H1 (cell line): Measurements from ENCODE around the gene ZBTB20. TPM values are rescaled to one million over a fixed set of nuclear protein-coding genes. Genes with fewer than 3 reads are reported as not detected.

Experiments
- CTCF ChIA-PET: fragments of 300-600 bp; sonication (Branson Sonifier 250); formaldehyde crosslinking; loops from one replicate; lab custom pipeline; 2021; ENCODE audit not compliant: partially characterized antibody; lab: Charles Lee
- POLR2A ChIA-PET: fragments of 300-600 bp; sonication (Branson Sonifier 250); formaldehyde crosslinking; loops from one replicate; lab custom pipeline; 2021; ENCODE audit warnings: inconsistent platforms; ENCODE audit not compliant: partially characterized antibody; lab: Charles Lee
- DNase-seq, 2 experiments: peaks; one replicate each; pipeline versions ENCODE4 v3.0.0 to v3.0.0-alpha.2; 2010 to 2022; ENCODE audit warnings: low spot score in 2 of 2, low read depth in 1 of 2, mixed read lengths in 1 of 2
- FAIRE-seq: peaks from 2 replicates; lab custom pipeline; 2011; peaks lifted over from hg19 to GRCh38; lab: Jason Lieb, UNC
- H2AFZ ChIP-seq: 2 replicates; pipeline ENCODE4 v1.8.1; 2012; ENCODE audit warnings: low read length, inconsistent platforms
- H2AK5ac ChIP-seq: 2 replicates; pipeline ENCODE4 v1.6.1; 2013; ENCODE audit warnings: low read depth, low read length
- H2BK120ac ChIP-seq: replicated peaks from 2 replicates; pipeline ENCODE3; 2013; ENCODE audit warnings: low read depth, low read length, inconsistent platforms
- H2BK12ac ChIP-seq: 2 replicates; pipeline ENCODE4 v1.6.1; 2013; ENCODE audit warnings: low read depth, low read length
- H2BK15ac ChIP-seq: 2 replicates; pipeline ENCODE4 v1.6.1; 2013; ENCODE audit warnings: low read length
- H2BK20ac ChIP-seq: 2 replicates; pipeline ENCODE4 v1.6.1; 2013; ENCODE audit warnings: low read length
- H2BK5ac ChIP-seq: 2 replicates; pipeline ENCODE4 v1.6.1; 2013; ENCODE audit warnings: low read depth, low read length
- H3K14ac ChIP-seq: 2 replicates; pipeline ENCODE4 v1.6.1; 2013; ENCODE audit warnings: inconsistent platforms; ENCODE audit not compliant: insufficient read length
- H3K18ac ChIP-seq: 2 replicates; pipeline ENCODE4 v1.6.1; 2013; ENCODE audit warnings: low read length; ENCODE audit errors: extremely low read depth
- H3K23ac ChIP-seq: 2 replicates; pipeline ENCODE4 v1.6.1; 2013; ENCODE audit warnings: inconsistent platforms; ENCODE audit not compliant: insufficient read length
- H3K23me2 ChIP-seq: 2 replicates; pipeline ENCODE4 v1.6.1; 2013; ENCODE audit warnings: low read depth, low read length
- H3K27ac ChIP-seq: 2 replicates; pipeline ENCODE4 v1.6.1; 2011; ENCODE audit warnings: low read depth, low read length, inconsistent platforms
- H3K27me3 ChIP-seq, 4 experiments: replicated peaks in 1 of 4; 1 replicate in 1 of 4; 2 replicates in 3 of 4; pipeline versions ENCODE4 v1.6.1 to v1.8.1; 2011 to 2013; ENCODE audit warnings: low read length in 3 of 4, mild to moderate bottlenecking in 3 of 4, inconsistent platforms in 2 of 4, mixed read lengths in 2 of 4, moderate library complexity in 1 of 4; ENCODE audit not compliant: control insufficient read depth in 3 of 4, insufficient read depth in 3 of 4; ENCODE audit errors: extremely low read depth in 1 of 4
- H3K36me3 ChIP-seq, 4 experiments: 2 replicates each; pipeline versions ENCODE4 v1.6.1 to v1.8.1; 2011 to 2013; ENCODE audit warnings: mild to moderate bottlenecking in 4 of 4, low read length in 3 of 4, moderate library complexity in 2 of 4, control low read depth in 1 of 4, inconsistent platforms in 1 of 4; ENCODE audit not compliant: insufficient read depth in 4 of 4, control insufficient read depth in 2 of 4
- H3K4ac ChIP-seq: replicated peaks from 2 replicates; pipeline ENCODE3; 2013; ENCODE audit warnings: low read length, low read depth, mixed read lengths, inconsistent platforms; ENCODE audit not compliant: insufficient read length
- H3K4me1 ChIP-seq, 4 experiments: replicated peaks in 1 of 4; 1 replicate in 1 of 4; 2 replicates in 3 of 4; pipeline versions ENCODE4 v1.6.1 to v1.8.1; 2011 to 2013; ENCODE audit warnings: low read length in 3 of 4, inconsistent platforms in 2 of 4, mixed read lengths in 1 of 4; ENCODE audit not compliant: insufficient read depth in 4 of 4, control insufficient read depth in 3 of 4
- H3K4me2 ChIP-seq, 2 experiments: 2 replicates each; pipeline versions ENCODE4 v1.6.1 to v1.8.1; 2011 to 2013; ENCODE audit warnings: low read depth in 2 of 2, low read length in 2 of 2, control low read depth in 1 of 2, inconsistent platforms in 1 of 2, mild to moderate bottlenecking in 1 of 2; ENCODE audit not compliant: insufficient read depth in 1 of 2
- H3K4me3 ChIP-seq, 4 experiments: fragments of 200-600, 300-600 bp in 1 of 4; sonication (generic), shearing (Covaris generic), sonication (Bioruptor Twin) in 1 of 4; 2 replicates each; pipeline versions ENCODE4 v1.5.1 to v1.8.1; 2011 to 2016; ENCODE audit warnings: low read length in 4 of 4, low read depth in 3 of 4, control low read depth in 2 of 4, inconsistent platforms in 2 of 4, mild to moderate bottlenecking in 2 of 4, mixed read lengths in 1 of 4, moderate library complexity in 1 of 4; ENCODE audit not compliant: insufficient read depth in 2 of 4; ENCODE audit errors: extremely low read depth in 1 of 4
- H3K56ac ChIP-seq: replicated peaks from 2 replicates; pipeline ENCODE3; 2013; ENCODE audit warnings: low read depth, mild to moderate bottlenecking, mixed read lengths, low read length, inconsistent platforms; ENCODE audit not compliant: insufficient read length
- H3K79me1 ChIP-seq: 2 replicates; pipeline ENCODE4 v1.6.1; 2013; ENCODE audit warnings: low read depth, low read length, control low read depth
- H3K79me2 ChIP-seq, 2 experiments: 2 replicates each; pipeline versions ENCODE4 v1.6.1 to v1.8.1; 2012 to 2013; ENCODE audit warnings: low read length in 2 of 2, mild to moderate bottlenecking in 2 of 2, inconsistent platforms in 1 of 2; ENCODE audit not compliant: insufficient read depth in 2 of 2, control insufficient read depth in 1 of 2
- H3K9ac ChIP-seq, 4 experiments: replicated peaks in 1 of 4; 1 replicate in 1 of 4; 2 replicates in 3 of 4; pipeline versions ENCODE4 v1.6.1 to v1.8.1; 2011 to 2013; ENCODE audit warnings: low read depth in 3 of 4, low read length in 3 of 4, control low read depth in 2 of 4, mild to moderate bottlenecking in 2 of 4, moderate library complexity in 2 of 4, inconsistent platforms in 1 of 4; ENCODE audit errors: extremely low read depth in 1 of 4
- H3K9me3 ChIP-seq, 2 experiments: 2 replicates each; pipeline versions ENCODE4 v1.6.1 to v1.8.1; 2012 to 2013; ENCODE audit warnings: mild to moderate bottlenecking in 2 of 2, moderate library complexity in 2 of 2, control low read depth in 1 of 2, inconsistent platforms in 1 of 2, low read depth in 1 of 2, low read length in 1 of 2, mixed read lengths in 1 of 2; ENCODE audit not compliant: insufficient read depth in 2 of 2
- H4K20me1 ChIP-seq, 2 experiments: replicated peaks in 1 of 2; 2 replicates each; pipeline versions ENCODE3 to v1.8.1; 2011 to 2013; ENCODE audit warnings: inconsistent platforms in 2 of 2, low read length in 2 of 2, mild to moderate bottlenecking in 1 of 2; ENCODE audit not compliant: insufficient read depth in 2 of 2, control insufficient read depth in 1 of 2
- H4K5ac ChIP-seq: 2 replicates; pipeline ENCODE4 v1.6.1; 2013; ENCODE audit warnings: low read length, low read depth, mixed read lengths, inconsistent platforms; ENCODE audit not compliant: insufficient read length
- H4K8ac ChIP-seq: 2 replicates; pipeline ENCODE4 v1.8.0; 2013; ENCODE audit warnings: mild to moderate bottlenecking, moderate library complexity, low read length, inconsistent platforms; ENCODE audit not compliant: insufficient read depth; ENCODE audit errors: extremely low read depth
- H4K91ac ChIP-seq: replicated peaks from 2 replicates; pipeline ENCODE3; 2013; ENCODE audit warnings: low read length, mixed read lengths, inconsistent platforms; ENCODE audit not compliant: insufficient read length
- CHD1 ChIP-seq: IDR thresholded peaks from 2 replicates; pipeline ENCODE4 v1.6.1; 2012; ENCODE audit warnings: low read depth, low read length, improper control_type of control experiment
- CTBP2 ChIP-seq: IDR thresholded peaks from 2 replicates; pipeline ENCODE4 v1.7.0; 2011; ENCODE audit warnings: borderline replicate concordance, mild to moderate bottlenecking, moderate library complexity, mixed read lengths, low read length; ENCODE audit not compliant: insufficient read depth, insufficient read length
- EZH2 ChIP-seq: fragments of 200-600 bp; sonication (generic); IDR thresholded peaks from 2 replicates; pipeline ENCODE4 v1.7.1; 2012; ENCODE audit warnings: low read depth, mild to moderate bottlenecking, moderate library complexity, low read length, inconsistent platforms; ENCODE audit not compliant: severe bottlenecking
- GTF2F1 ChIP-seq: IDR thresholded peaks from 2 replicates; pipeline ENCODE4 v1.6.1; 2012; ENCODE audit warnings: low read depth, low read length, improper control_type of control experiment, borderline replicate concordance
- POLR2AphosphoS5 ChIP-seq: IDR thresholded peaks from 2 replicates; pipeline ENCODE4 v1.6.1; 2011; ENCODE audit warnings: low read depth, low read length
- RAD21 ChIP-seq, 2 experiments: IDR thresholded peaks in 1 of 2; conservative IDR thresholded peaks in 1 of 2; 2 replicates each; pipeline ENCODE4 v1.6.1; 2011; ENCODE audit warnings: low read depth in 2 of 2, low read length in 2 of 2, improper control_type of control experiment in 1 of 2, inconsistent platforms in 1 of 2, mild to moderate bottlenecking in 1 of 2, moderate library complexity in 1 of 2
- RFX5 ChIP-seq: IDR thresholded peaks from 2 replicates; pipeline ENCODE4 v1.6.1; 2011; ENCODE audit warnings: low read depth, low read length, improper control_type of control experiment, borderline replicate concordance
- SRF ChIP-seq: IDR thresholded peaks from 2 replicates; pipeline ENCODE4 v1.6.1; 2011; ENCODE audit warnings: mild to moderate bottlenecking, low read depth, low read length, moderate library complexity
- SUZ12 ChIP-seq: fragments of 200-600 bp; sonication (generic); IDR thresholded peaks from 2 replicates; pipeline ENCODE4 v1.6.1; 2012; ENCODE audit warnings: mild to moderate bottlenecking, inconsistent platforms, low read length, moderate library complexity, mixed read lengths
- WGBS, 2 experiments: shearing (Covaris generic) in 1 of 2; methylation state at CpG; one replicate each; pipeline versions ENCODE4 v1.1.6 to v1.1.7; 2013 to 2015; ENCODE audit warnings: low lambda C conversion rate in 2 of 2, mixed read lengths in 2 of 2, inconsistent platforms in 1 of 2, low coverage in 1 of 2, missing lambda C conversion rate in 1 of 2; ENCODE audit not compliant: insufficient replicate concordance in 2 of 2, insufficient coverage in 1 of 2, insufficient read length in 1 of 2; ENCODE audit errors: extremely low coverage in 1 of 2, missing lambda C conversion rate in 1 of 2; 5-methylcytosine and 5-hydroxymethylcytosine counted together
- polyA plus RNA-seq, 7 experiments: library from polyadenylated mRNA; depleted of rRNA in 3 of 7; stranded (reverse) in 5 of 7; unstranded in 2 of 7; fragments of >200 nt in 5 of 7; fragments of 200-250 nt in 2 of 7; gene quantifications; 1 replicate in 5 of 7; 2 replicates in 1 of 7; 4 replicates in 1 of 7; pipeline versions ENCODE4 v1.2.1 to v1.2.3, GENCODE V29; 2011 to 2013; ENCODE audit warnings: missing spikeins in 2 of 7, mixed read lengths in 2 of 7
- total RNA-seq: library from RNA; stranded (reverse); fragmentation: NEBNext Ultra II Directional; extraction: Animal tissue kit (Norgen Biotek cat#: 25700); gene quantifications from 2 replicates; pipeline ENCODE4 v1.2.1, GENCODE V29; 2021
- TF ChIP-seq, protein P1 (sequence below): IDR thresholded peaks from 2 replicates; pipeline ENCODE4 v1.6.1; 2012; ENCODE audit warnings: low read length, inconsistent platforms

The ZBTB20 gene
- total and polyA plus RNA-seq, 2 of the 8 experiments (the other 6 are each of a cell fraction or from before 2014, with no cell fraction given): 0.35 to 1.3 TPM

DNA sequence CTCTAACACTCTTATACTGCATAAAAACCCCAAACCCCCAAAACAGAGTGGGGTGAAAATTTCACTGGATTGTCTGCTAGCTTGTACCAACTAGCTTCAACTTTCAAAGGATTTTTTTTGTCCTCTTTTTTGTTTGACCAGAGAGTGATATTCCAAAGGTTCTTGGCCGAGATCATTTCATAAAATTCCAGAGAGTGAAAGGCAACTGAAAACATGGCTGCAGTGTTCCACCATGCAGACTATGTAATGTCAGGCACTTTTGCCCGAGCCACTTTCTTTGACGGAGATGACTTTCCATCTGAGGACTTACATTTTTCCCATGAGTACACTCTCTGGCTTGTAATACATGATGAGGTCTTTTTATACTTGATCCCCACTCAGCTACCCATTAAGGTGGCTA lies 745.7 kb downstream of the ZBTB20 start:
- no peak overlapping the region for H3K4ac ChIP-seq
- no peak overlapping the region for H3K4me3 ChIP-seq
- H2AK5ac ChIP-seq: no peak overlapping the region
- H3K79me2 ChIP-seq: no peaks in the 10 kb centered on the region
- H3K23me2 ChIP-seq: no peaks in the 10 kb centered on the region
- no peak overlapping the region for H4K91ac ChIP-seq
- no peak overlapping the region for H3K9ac ChIP-seq
- no peaks in the 10 kb centered on the region for H3K9me3 ChIP-seq
- no peak overlapping the region for H3K56ac ChIP-seq
- H4K5ac ChIP-seq: no peak overlapping the region
- no peaks in the 10 kb centered on the region; a peak in 1 of 7 replicates for H3K4me1 ChIP-seq
- ChIA-PET CTCF (interaction anchor here (0.8 to 5.6 kb wide), 4 partner anchors 17 to 31 kb away, joined by 3 to 44 read pairs (median 6); no protein-coding TSS in a partner anchor), POLR2A (no interaction called here)
- H3K36me3 ChIP-seq: no peaks in the 10 kb centered on the region
- H2BK120ac ChIP-seq: no peak overlapping the region
- no peak overlapping the region for H3K4me2 ChIP-seq
- DNase-seq (no peak), FAIRE-seq (no peak)
- no peak overlapping the region for H3K27ac ChIP-seq
- H2BK12ac ChIP-seq: no peak overlapping the region
- no peak overlapping the region for H2BK15ac ChIP-seq
- no peak overlapping the region for H2BK20ac ChIP-seq
- H3K27me3 ChIP-seq: no peaks in the 10 kb centered on the region
- no peak overlapping the region for H2AFZ ChIP-seq
- H3K14ac ChIP-seq: no peak overlapping the region
- H3K23ac ChIP-seq: no peak overlapping the region
- 93% methylated on average over 3 of the region's 3 CpGs; no CpG with 5 or more reads in 1 of the 2 experiments for WGBS, 2 experiments
- no peak overlapping the region for H3K18ac ChIP-seq
- no peaks in the 10 kb centered on the region for H4K20me1 ChIP-seq
- no peak overlapping the region for H2BK5ac ChIP-seq
- no peak overlapping the region for H4K8ac ChIP-seq
- no peaks in the 10 kb centered on the region for H3K79me1 ChIP-seq
- TF ChIP-seq SRF (no peak), CHD1 (no peak), CTBP2 (no peak), SUZ12 (no peak), EZH2 (no peak), RAD21 (IDR thresholded peaks at IDR 0.05 in 1 of 2, conservative IDR thresholded peaks at IDR 0.05 in 1 of 2; ENCODE audit: low read depth in 2 of 2, low read length in 2 of 2) (no peak), GTF2F1 (no peak), POLR2AphosphoS5 (no peak), RFX5 (no peak)
- TF ChIP-seq, protein P1, sequence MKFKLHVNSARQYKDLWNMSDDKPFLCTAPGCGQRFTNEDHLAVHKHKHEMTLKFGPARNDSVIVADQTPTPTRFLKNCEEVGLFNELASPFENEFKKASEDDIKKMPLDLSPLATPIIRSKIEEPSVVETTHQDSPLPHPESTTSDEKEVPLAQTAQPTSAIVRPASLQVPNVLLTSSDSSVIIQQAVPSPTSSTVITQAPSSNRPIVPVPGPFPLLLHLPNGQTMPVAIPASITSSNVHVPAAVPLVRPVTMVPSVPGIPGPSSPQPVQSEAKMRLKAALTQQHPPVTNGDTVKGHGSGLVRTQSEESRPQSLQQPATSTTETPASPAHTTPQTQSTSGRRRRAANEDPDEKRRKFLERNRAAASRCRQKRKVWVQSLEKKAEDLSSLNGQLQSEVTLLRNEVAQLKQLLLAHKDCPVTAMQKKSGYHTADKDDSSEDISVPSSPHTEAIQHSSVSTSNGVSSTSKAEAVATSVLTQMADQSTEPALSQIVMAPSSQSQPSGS: no peak
